ENCODE data around the gene TSNAXIP1. TPM values are rescaled to one million over a fixed set of nuclear protein-coding genes. Genes with fewer than 3 reads are reported as not detected.

TSNAXIP1 gene
- total and polyA plus RNA-seq, 10 of the 15 experiments (the other 5 are each of a cell fraction or from before 2014, with no cell fraction given): 0.09 to 0.63 (median 0.37) TPM; not detected in 1

- in situ Hi-C loops (cut with MboI) (no loop called here), intact Hi-C loops (cut with micrococcal nuclease; ENCODE audit: unreplicated experiment) (no loop called here)
- Histone ChIP-seq H4K20me1 (ENCODE audit: control insufficient read depth, insufficient read depth) (no peaks in the 10 kb centered on the region), H3K4me1 (ENCODE audit: control insufficient read depth, insufficient read depth, low read length) (peaks cover 4% of the 10 kb centered on the region), H3K9ac (ENCODE audit: control insufficient read depth, insufficient read depth, low read length) (no peak overlapping the region), H3K79me2 (ENCODE audit: control insufficient read depth, insufficient read depth, low read length) (peaks cover 13% of the 10 kb centered on the region), H3K4me2 (ENCODE audit: control insufficient read depth, insufficient read depth) (no peak overlapping the region), H2AFZ (ENCODE audit: control insufficient read depth, low read depth, low read length) (no peak overlapping the region), H3K27me3 (replicated peaks in 1 of 2; ENCODE audit: control insufficient read depth in 2 of 2, insufficient read depth in 2 of 2, low read length in 1 of 2) (no peaks in the 10 kb centered on the region), H3K27ac (ENCODE audit: control insufficient read depth, insufficient read depth) (no peak overlapping the region), H3K36me3 (ENCODE audit: control insufficient read depth in 2 of 2, insufficient read depth in 2 of 2, low read length in 1 of 2) (peaks cover 4 to 8% of the 10 kb centered on the region in 2 experiments; a peak in 3 of 4 replicates), H3K4me3 (no peak overlapping the region), H3K9me3 (replicated peaks; ENCODE audit: control insufficient read depth, insufficient read depth, low read length) (no peaks in the 10 kb centered on the region)
- ChIA-PET CTCF (interaction anchor here (1.8 kb wide), 1 partner anchor 12 kb away, joined by 6 read pairs; no protein-coding TSS in a partner anchor), POLR2A (no interaction called here), RAD21 (ENCODE audit: unreplicated experiment) (no interaction called here), SMC1A (ENCODE audit: uncharacterized antibody, unreplicated experiment) (no interaction called here)
- FAIRE-seq (no peak), DNase-seq (ENCODE audit: low read depth, low spot score) (no peak), ATAC-seq (no peak)
- TF ChIP-seq CEBPB (IDR thresholded peaks at IDR 0.05; ENCODE audit: borderline replicate concordance in 1 of 2, low read depth in 2 of 2, low read length in 2 of 2): no peak
- TF ChIP-seq YBX1 (IDR thresholded peaks at IDR 0.05): no peak
- TF ChIP-seq STAT1 (conservative IDR thresholded peaks at IDR 0.05): no peak
- no peak for TF ChIP-seq MEF2B (IDR thresholded peaks at IDR 0.05; ENCODE audit: partially characterized antibody, poor library complexity, severe bottlenecking)
- TF ChIP-seq NRF1 (conservative IDR thresholded peaks at IDR 0.05; ENCODE audit: low read depth, low read length): no peak
- no peak for TF ChIP-seq FOXK2 (IDR thresholded peaks at IDR 0.05)
- no peak for TF ChIP-seq RELA (IDR thresholded peaks at IDR 0.05; ENCODE audit: borderline replicate concordance, partially characterized antibody)
- no peak for TF ChIP-seq TCF12 (IDR thresholded peaks at IDR 0.05; ENCODE audit: low read depth, low read length)
- TF ChIP-seq SMC3 (IDR thresholded peaks at IDR 0.05; ENCODE audit: borderline replicate concordance, low read length): no peak
- BruUV-seq (replicated peaks): no TSS peak
- 92% methylated on average over 4 of the region's 4 CpGs for WGBS (ENCODE audit: insufficient coverage, insufficient replicate concordance, low lambda C conversion rate, missing lambda C conversion rate)
Measured at GRCh38 chr16:67828651-67829050, 22.0 kb downstream of the TSNAXIP1 start.
